Testis (tissue), 2 donors: Measurements from ENCODE around the gene RNF220.

Source experiments
- POLR2A ChIP-seq: fragments of 450-650 bp; IDR thresholded peaks from one replicate; pipeline ENCODE4 v1.6.1; 2017; ENCODE audit warnings: antibody characterized with exemption, mild to moderate bottlenecking, moderate library complexity
- TF ChIP-seq, protein P1 (sequence below), 3 experiments: fragments of 450-650 bp in 2 of 3; fragments of 200-600 bp in 1 of 3; sonication (generic) in 1 of 3; IDR thresholded peaks; one replicate each; pipeline ENCODE4 v1.5.1; 2016 to 2019; ENCODE audit warnings: antibody characterized with exemption in 3 of 3, mild to moderate bottlenecking in 2 of 3, moderate library complexity in 1 of 3

DNA sequence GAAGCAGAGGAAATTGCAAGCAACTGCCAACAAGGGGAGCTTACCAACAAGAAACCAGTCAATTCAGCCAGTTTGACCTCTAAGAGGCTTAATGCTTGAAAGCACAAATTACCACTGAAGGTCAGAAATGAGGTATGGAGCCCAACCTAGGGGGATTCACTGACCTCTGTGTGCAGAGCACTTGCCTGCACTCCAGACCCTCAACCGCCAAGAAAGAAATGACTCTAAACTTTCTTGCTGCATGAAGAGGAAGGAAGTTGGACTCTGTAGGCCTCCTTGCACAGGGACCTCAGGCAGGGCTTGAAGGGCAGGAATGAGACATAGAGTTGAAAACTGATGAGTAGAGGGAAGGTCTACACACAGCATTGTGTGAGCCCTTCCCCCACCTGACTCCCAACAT lies 279.5 kb downstream of the RNF220 start:
- no peak for TF ChIP-seq POLR2A
- TF ChIP-seq, protein P1, sequence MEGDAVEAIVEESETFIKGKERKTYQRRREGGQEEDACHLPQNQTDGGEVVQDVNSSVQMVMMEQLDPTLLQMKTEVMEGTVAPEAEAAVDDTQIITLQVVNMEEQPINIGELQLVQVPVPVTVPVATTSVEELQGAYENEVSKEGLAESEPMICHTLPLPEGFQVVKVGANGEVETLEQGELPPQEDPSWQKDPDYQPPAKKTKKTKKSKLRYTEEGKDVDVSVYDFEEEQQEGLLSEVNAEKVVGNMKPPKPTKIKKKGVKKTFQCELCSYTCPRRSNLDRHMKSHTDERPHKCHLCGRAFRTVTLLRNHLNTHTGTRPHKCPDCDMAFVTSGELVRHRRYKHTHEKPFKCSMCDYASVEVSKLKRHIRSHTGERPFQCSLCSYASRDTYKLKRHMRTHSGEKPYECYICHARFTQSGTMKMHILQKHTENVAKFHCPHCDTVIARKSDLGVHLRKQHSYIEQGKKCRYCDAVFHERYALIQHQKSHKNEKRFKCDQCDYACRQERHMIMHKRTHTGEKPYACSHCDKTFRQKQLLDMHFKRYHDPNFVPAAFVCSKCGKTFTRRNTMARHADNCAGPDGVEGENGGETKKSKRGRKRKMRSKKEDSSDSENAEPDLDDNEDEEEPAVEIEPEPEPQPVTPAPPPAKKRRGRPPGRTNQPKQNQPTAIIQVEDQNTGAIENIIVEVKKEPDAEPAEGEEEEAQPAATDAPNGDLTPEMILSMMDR (IDR thresholded peaks at IDR 0.05), result no peak
